22Rv1 (cell line): ENCODE results near the gene LIG1.
A peak's percentile ranks its signal among the peaks of the same experiment; 100 is the strongest.

ENCODE experiments used
- H3K27ac ChIP-seq: fragments of 450-650 bp; 2 replicates; pipeline ENCODE4 v1.5.1; 2017
- ZFX ChIP-seq: fragments of 450-650 bp; IDR thresholded peaks from 2 replicates; pipeline ENCODE4 v1.6.1; 2017; ENCODE audit warnings: antibody characterized with exemption, borderline replicate concordance
- TF ChIP-seq, protein P1 (sequence below): fragments of 450-650 bp; IDR thresholded peaks from 2 replicates; pipeline ENCODE4 v1.5.1; 2017; ENCODE audit warnings: mild to moderate bottlenecking

Gene LIG1

DNA sequence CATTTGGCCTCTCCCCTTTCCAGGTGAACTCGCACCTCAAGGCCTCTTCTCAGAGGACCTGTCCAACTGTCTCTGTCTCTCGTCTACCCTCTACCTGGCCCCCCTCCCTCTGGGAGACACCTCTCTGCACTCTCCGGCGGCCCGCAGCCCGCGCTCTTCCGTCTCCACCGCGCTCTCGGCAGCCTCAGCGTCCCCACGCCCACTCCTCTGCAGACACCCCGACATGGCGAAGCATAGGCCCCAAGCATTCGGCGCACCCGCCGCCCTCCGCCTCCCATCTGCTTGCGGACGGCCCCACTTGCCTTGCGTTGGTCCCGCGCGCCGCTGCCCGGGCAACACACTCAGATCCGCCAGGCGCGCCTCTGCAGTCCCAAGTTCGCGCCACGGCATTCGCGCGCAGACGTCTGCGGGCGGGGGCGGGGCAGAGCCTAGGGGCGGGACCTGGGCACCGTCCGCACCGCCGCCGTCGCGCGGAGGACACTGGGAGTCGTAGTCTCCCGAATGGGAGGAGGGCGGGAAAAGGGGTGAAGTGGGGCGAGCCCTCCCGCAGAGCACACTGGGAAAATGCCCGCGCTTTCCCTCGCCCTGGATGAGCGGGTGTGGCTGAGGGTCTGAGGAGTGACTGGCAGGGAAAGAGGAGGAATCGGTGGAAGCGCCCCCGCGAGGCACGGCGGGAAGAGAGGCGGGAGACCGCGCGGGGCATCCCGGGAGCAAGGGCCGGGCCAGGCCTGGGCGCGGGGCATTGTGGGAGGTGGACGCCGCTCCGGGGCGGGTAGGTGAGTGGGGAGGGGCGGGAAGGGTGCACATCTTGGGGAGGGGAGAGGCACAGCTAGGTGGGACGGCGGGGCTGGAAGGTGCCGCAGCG lies at the start of gene LIG1, which contains the start of gene ZSWIM9:
Gene LIG1, minus strand, starts transcription at position 406 of the 865 bp plus-strand sequence. CDS start 4,778 bp downstream, outside the sequence.
Gene ZSWIM9, plus strand, starts transcription at position 742 of the 865 bp plus-strand sequence. CDS start 1,123 bp downstream, outside the sequence.
- TF ChIP-seq ZFX: no peak
- TF ChIP-seq, protein P1, sequence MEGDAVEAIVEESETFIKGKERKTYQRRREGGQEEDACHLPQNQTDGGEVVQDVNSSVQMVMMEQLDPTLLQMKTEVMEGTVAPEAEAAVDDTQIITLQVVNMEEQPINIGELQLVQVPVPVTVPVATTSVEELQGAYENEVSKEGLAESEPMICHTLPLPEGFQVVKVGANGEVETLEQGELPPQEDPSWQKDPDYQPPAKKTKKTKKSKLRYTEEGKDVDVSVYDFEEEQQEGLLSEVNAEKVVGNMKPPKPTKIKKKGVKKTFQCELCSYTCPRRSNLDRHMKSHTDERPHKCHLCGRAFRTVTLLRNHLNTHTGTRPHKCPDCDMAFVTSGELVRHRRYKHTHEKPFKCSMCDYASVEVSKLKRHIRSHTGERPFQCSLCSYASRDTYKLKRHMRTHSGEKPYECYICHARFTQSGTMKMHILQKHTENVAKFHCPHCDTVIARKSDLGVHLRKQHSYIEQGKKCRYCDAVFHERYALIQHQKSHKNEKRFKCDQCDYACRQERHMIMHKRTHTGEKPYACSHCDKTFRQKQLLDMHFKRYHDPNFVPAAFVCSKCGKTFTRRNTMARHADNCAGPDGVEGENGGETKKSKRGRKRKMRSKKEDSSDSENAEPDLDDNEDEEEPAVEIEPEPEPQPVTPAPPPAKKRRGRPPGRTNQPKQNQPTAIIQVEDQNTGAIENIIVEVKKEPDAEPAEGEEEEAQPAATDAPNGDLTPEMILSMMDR: no peak
- peak within 1 kb of the TSS; percentile 92 for H3K27ac ChIP-seq

DNA sequence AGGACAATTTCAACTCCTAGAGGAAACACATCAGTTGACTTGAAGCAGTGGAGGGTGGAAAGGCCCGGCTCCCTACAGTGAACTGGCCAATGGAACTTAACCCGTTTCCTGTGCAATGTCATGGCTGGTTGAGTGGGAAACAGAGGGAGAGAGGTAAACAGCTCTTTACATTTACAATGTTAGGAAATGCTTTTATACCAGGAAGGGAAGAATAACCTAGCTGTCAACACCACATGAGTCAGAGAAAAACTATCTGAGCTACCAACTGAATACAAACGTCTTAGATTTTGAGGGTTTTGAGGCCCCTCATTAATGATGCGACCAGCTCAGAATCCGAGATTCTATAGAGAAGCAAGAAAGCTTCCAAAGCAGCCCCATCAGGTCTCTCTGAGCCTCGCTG lies 48.9 kb upstream of the LIG1 start:
- no peak for TF ChIP-seq ZFX
- TF ChIP-seq, protein P1: no peak
- H3K27ac ChIP-seq: no peak overlapping the region

DNA sequence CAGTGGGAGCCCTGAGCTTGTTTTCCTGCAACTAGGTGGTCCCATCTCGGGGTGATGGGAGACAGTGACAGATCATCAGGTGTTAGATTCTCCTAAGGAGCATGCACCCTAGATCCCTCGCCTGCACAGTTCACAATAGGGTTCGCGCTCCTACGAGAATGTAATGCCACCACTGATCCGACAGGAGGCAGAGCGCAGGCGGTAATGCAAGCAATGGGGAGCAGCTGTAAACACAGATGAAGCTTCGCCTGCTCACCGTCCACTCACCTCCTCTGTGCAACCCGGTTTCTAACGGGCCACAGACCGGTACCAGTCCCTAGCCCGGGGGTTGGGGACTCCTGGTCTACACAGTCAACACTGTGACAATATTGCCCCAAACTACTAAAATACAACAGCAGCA lies 46.8 kb upstream of the LIG1 start:
- TF ChIP-seq ZFX: no peak
- TF ChIP-seq, protein P1: no peak
- H3K27ac ChIP-seq: no peak overlapping the region

DNA sequence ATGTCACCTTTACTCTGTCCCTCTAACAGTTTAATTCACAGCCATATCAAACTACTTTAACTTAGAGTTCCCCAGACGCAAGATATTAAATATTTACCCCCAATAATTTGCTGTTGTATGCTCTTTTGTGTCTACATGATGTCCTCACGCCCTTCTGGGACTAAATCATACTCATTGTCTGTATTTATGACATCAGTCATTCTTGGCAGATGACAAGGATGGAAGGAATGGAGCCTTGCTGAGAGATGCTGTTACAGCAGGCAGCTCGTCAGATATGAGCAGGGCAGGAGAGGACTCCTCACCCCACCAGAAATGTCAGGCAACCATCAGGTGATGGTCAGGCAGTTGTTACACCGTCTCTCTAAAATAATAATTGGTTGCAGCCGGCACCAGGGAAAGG lies 43.8 kb upstream of the LIG1 start:
- no peak overlapping the region for H3K27ac ChIP-seq
- TF ChIP-seq ZFX: no peak

DNA sequence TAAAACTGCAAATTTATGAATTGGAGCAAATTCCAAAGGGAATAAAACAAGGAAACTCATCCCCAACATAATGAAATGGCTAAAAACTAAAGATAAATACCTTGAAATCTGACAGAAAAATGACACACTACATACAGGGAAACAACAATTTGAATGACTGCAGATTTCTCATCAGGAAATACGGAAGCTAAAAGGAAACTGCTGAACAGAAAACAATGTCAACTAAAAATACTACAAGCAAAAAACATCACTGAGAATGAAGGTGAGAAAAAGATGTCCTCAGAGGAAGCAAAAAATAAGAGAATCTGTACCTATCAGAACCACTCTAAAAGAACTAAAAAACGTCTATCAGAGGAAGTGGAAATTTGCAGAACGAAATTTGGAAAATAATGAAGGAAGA lies 39.9 kb upstream of the LIG1 start:
- TF ChIP-seq, protein P1: no peak
- no peak for TF ChIP-seq ZFX
- H3K27ac ChIP-seq: no peak overlapping the region

DNA sequence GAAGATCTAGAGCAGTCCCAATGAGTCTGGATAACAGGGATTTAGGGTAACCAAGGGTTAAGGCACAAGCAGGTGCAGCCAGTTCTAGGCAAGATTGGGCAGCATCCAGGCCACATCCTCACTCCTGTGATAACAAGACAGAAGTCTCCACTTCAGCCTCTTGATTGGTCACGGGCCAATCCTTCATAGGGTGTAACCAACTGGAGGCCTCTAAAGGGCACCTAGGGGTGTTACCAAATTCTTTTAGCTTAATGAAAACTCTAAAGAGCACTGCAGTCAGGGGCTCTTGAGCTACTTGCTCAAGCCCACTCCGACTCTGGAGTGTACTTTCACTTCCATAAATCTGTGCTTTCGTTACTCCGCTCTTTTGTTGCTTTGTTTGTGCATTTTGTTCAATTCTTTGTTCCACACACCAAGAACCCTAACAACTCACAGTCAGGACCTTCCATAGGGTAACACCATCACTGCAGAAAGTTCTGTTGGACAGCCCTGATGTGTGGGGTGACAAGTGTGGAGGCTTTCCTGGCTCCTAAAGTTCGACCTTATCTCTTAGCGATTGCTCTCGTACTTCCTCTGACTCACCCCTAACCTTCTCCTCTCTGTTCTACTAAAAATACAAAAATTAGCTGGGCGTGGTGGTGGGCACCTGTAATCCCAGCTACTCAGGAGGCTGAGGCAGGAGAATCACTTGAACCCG lies 36.4 kb upstream of the LIG1 start:
- TF ChIP-seq, protein P1: no peak
- TF ChIP-seq ZFX: no peak

DNA sequence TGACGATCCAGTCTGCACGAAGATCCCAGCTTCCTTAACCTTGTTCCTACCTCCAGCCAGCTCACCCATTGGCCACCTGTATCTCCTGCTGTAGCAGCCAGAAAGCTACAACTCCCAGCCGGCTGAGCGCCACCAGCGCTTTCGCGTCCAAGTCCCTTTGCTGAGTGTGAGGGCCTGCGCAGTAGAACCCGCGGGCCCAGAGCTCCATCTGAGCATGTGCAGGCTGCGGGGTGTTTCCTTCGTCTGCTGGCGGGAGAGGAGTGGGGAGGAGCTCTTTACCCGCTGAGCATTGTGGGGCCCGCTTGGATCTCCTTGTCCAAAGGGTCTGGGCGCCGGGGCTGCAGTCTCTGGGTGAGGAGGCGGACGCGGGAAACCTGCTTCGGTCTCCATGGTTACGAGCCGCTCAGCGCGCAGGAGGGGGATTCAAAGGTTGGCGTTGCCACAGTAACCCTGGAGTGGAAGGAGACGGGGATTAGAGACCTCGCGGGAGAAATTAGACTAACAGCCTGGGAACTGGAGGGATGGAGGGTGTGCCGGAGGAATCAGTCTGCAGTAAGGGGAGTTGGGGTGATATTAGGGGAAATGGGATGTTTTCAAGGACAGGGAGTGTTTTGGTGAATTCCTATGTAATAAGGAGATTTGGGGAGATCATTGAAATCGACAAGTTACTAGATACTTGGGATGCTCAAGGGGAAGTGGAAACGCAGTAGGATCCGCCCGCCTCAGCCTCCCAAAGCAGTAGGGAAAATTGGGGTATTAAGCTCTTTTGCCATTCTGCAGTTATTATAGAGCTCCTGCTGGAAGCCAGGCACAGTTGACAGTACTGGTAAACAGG lies 33.9 kb upstream of the LIG1 start:
- TF ChIP-seq, protein P1: no peak
- TF ChIP-seq ZFX: no peak
- peak overlapping the region; percentile 95 for H3K27ac ChIP-seq

More for the DNA sequence above, 36.4 kb upstream of the LIG1 start:
- H3K27ac ChIP-seq: no peak overlapping the region
